ENCODE data around the gene ATG4B.

The ATG4B gene

GRCh38 chr2:241613017-241613780 lies 24.3 kb upstream of the ATG4B start:
- no peak for DNase-seq

GRCh38 chr2:241615041-241615440 lies 22.5 kb upstream of the ATG4B start:
- no peak for DNase-seq

- DNase-seq, result no peak
These were observed 21.9 kb upstream of the ATG4B start for GRCh38 chr2:241615522-241616052.

- DNase-seq, result no peak
These were observed 21.0 kb upstream of the ATG4B start for GRCh38 chr2:241616168-241617125.

GRCh38 chr2:241617431-241618154 lies 19.9 kb upstream of the ATG4B start:
- DNase-seq, result peak; percentile 39

- DNase-seq, result no peak
These were observed 19.1 kb upstream of the ATG4B start for GRCh38 chr2:241618296-241618805.

- no peak for DNase-seq
These were observed 18.7 kb upstream of the ATG4B start for GRCh38 chr2:241618829-241619228.

- DNase-seq, result no peak
These were observed 17.7 kb upstream of the ATG4B start for GRCh38 chr2:241619597-241620418.

GRCh38 chr2:241620419-241620769 lies 17.1 kb upstream of the ATG4B start:
- DNase-seq, result peak; percentile 40

GRCh38 chr2:241627675-241628074 lies 9.8 kb upstream of the ATG4B start:
- no peak for DNase-seq

GRCh38 chr2:241629762-241630435 lies 7.6 kb upstream of the ATG4B start:
- no peak for DNase-seq

GRCh38 chr2:241632478-241633325 lies 4.8 kb upstream of the ATG4B start:
- no peak for DNase-seq

- no peak for DNase-seq
These were observed 3.9 kb upstream of the ATG4B start for GRCh38 chr2:241633561-241633960.

- DNase-seq, result peak; percentile 7
These were observed 1.7 kb upstream of the ATG4B start for GRCh38 chr2:241635756-241636155.

- DNase-seq, result peak; percentile 43
These were observed 1.1 kb upstream of the ATG4B start for GRCh38 chr2:241636182-241637017.

GRCh38 chr2:241637795-241638660 lies 535 bp downstream of the ATG4B start:
- DNase-seq, result no peak

- no peak for DNase-seq
These were observed 1.4 kb downstream of the ATG4B start for GRCh38 chr2:241638940-241639339.

- no peak for DNase-seq
These were observed 1.9 kb downstream of the ATG4B start for GRCh38 chr2:241639385-241639784.

Measured in fibroblast of skin of back (primary cell).